Lower lobe of right lung (tissue), 2 donors: ENCODE data around the gene PCDH8. TPM values are rescaled to one million over a fixed set of nuclear protein-coding genes. Genes with fewer than 3 reads are reported as not detected.

ENCODE experiments used
- ATAC-seq, 2 donors: fragments of 200-7000 bp; cut with Tn5 transposase; one replicate each; pipeline ENCODE4 v1.9.1; 2020 to 2022; ENCODE audit warnings: mild to moderate bottlenecking in 2 of 2, moderate library complexity in 2 of 2
- DNase-seq: peaks from one replicate; pipeline ENCODE4 v3.0.0-alpha.2; 2020
- H3K27ac ChIP-seq: fragments of 200-600 bp; one replicate; pipeline ENCODE4 v1.8.0; 2022
- H3K27me3 ChIP-seq: fragments of 200-600 bp; one replicate; pipeline ENCODE4 v1.8.0; 2022; ENCODE audit warnings: low read depth
- H3K36me3 ChIP-seq: fragments of 200-600 bp; one replicate; pipeline ENCODE4 v1.8.0; 2022; ENCODE audit warnings: mild to moderate bottlenecking
- H3K4me1 ChIP-seq: fragments of 200-600 bp; one replicate; pipeline ENCODE4 v1.8.0; 2022
- H3K4me3 ChIP-seq: fragments of 200-600 bp; one replicate; pipeline ENCODE4 v1.8.0; 2022; ENCODE audit warnings: mild to moderate bottlenecking
- H3K9me3 ChIP-seq: fragments of 200-600 bp; one replicate; pipeline ENCODE4 v1.8.0; 2022
- CTCF ChIP-seq: fragments of 200-600 bp; IDR thresholded peaks from one replicate; pipeline ENCODE4 v1.8.0; 2022; ENCODE audit warnings: antibody characterized with exemption, mild to moderate bottlenecking
- intact Hi-C: fragments of 100-400 bp; cut with DNase I; formaldehyde crosslinking; loops from one replicate; pipeline ENCODE4 v1.11.0; 2022
- microRNA-seq: library from miRNA; unstranded; fragments of <30 nt; microRNA quantifications from one replicate; pipeline ENCODE4 v1.2.0, GENCODE V29; 2020; ENCODE audit warnings: borderline number of aligned reads
- total RNA-seq: library from RNA; stranded (reverse); fragmentation: NEBNext Ultra II Directional; extraction: Animal tissue kit (Norgen Biotek cat#: 25700); gene quantifications from one replicate; pipeline ENCODE4 v1.2.1, GENCODE V29; 2021
- donor health status: DM: no; HTN: yes; CAD: no; lungs with severe emphysema.

PCDH8 gene
- total RNA-seq, 1 donor from 2014 or later, result not detected

GRCh38 chr13:52793515-52794061, 54.9 kb downstream of the PCDH8 start:
- no peak for TF ChIP-seq CTCF
- no peak overlapping the region for H3K4me3 ChIP-seq
- H3K27ac ChIP-seq, result no peak overlapping the region
- H3K4me1 ChIP-seq, result no peaks in the 10 kb centered on the region
- no peaks in the 10 kb centered on the region for H3K27me3 ChIP-seq
- no peaks in the 10 kb centered on the region for H3K9me3 ChIP-seq
- no peaks in the 10 kb centered on the region for H3K36me3 ChIP-seq
- intact Hi-C loops, result no loop called here
- ATAC-seq (no peak), DNase-seq (no peak)

Small RNA genes lying within 50 kb of the gene (microRNA-seq; reads per million reads assigned to microRNA genes)
- not detected for gene MIR759

Other genes with a start within 250 kb of the PCDH8 start
- 5.7 TPM for gene HNRNPA1L2, start 206.2 kb downstream of the PCDH8 start, total RNA-seq
- gene SUGT1, start 195.8 kb downstream of the PCDH8 start, total RNA-seq, result 42.3 TPM
- not detected for gene CNMD, start 108.8 kb downstream of the PCDH8 start, total RNA-seq
- not detected for gene OLFM4, start 180.2 kb upstream of the PCDH8 start, total RNA-seq